GM18507 (cell line): ENCODE measurements around the gene PRDM16.

Source experiments
- DNase-seq: peaks from one replicate; pipeline ENCODE4 v3.0.0; 2011; ENCODE audit warnings: low read depth; ENCODE audit not compliant: insufficient read length; ENCODE audit errors: extremely low spot score
- FAIRE-seq: peaks from 2 replicates; lab custom pipeline; 2011; peaks lifted over from hg19 to GRCh38; lab: Jason Lieb, UNC

PRDM16 gene

GRCh38 chr1:3399732-3400131, 330.7 kb downstream of the PRDM16 start:
- FAIRE-seq: no peak

DNA sequence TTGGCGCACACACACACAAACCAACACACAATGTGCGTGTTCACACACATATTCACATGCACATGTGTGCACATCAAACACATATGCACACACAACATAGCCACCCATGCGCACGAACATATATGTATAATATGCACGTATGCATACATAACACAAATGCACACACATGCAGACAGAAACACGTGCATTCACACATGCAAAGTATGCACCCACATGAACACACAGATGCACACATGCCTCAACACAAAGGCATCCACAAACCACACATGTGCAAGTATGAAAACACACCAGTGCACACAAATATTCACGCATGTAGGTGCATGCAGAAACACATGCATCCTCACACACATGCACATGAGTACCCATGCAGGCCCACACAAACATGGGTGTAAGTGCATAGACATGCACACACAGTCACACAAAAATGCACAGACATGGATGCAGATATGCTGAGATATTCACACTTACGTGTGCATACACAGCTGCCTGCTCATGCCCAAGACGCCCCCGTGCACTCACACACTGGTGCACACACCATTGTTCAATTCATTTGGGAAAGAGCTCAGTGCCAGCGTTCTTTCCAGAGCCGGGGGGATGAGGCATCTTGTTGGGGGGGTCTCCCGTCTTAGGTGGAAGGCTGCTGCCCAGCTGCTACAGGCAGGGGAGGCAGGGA, 332.7 kb downstream of the PRDM16 start:
- no peak for FAIRE-seq
- no peak for DNase-seq

More at GRCh38 chr1:3399732-3400131, 330.7 kb downstream of the PRDM16 start:
- no peak for DNase-seq

- DNase-seq: no peak
These were observed 333.4 kb downstream of the PRDM16 start for GRCh38 chr1:3402258-3403010.

DNA sequence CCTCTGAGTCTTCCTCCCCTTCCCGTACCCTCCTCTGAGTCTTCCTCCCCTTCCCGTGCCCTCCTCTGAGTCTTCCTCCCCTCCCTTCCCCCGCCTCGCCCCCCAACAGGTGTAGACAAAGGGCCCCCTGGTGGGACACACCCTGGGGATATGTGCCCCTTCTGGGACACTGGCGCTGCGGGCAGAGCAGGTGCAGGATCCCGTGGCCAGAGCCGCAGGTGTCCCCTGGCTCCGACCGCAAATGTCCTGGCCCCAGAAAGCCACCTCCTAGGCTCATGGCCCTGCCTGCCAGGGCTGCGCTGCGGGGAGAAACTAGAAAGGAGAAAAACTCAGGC, 334.0 kb downstream of the PRDM16 start:
- FAIRE-seq: no peak

More at GRCh38 chr1:3402258-3403010, 333.4 kb downstream of the PRDM16 start:
- FAIRE-seq: no peak

DNA sequence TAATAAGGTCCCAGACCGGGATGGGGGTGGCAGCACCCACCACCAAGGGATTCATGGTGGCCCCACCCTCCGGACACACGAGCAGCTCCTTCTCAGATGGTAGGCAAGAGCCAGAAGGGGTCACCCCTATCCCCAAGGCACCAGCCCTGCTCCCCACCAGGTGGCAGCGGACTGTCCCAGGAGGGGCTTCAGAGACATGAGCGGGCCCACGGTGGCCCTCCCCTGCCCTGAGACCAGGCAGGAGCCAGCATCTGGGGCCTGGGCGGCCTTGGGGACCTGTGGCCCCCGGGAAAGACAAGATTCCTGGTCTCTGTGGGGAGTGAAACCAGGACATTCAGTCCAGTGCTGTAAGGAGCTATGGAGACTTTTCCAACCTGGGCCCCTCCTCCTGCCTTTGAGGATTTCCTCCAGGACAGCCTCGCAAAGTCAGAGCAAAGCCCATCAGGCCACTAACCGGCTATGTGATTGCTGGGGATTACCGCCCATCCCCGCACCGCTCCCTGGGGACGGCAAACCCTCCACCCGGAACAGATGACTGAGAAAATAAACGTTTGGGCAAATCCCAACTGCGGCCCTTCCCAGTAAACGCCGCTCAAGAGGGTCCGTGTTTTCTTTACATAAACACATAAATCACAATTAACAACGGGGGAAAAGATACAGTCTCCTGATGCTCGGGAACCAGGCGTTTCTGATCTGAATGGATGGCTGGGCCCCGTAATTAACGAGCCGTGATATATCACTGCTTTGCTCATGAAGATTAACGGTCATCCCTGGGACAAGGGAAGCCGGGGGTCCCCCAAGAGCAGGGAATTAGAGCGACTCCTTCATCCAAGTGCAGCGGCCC, 334.6 kb downstream of the PRDM16 start:
- FAIRE-seq (no peak), DNase-seq (no peak)

More for the DNA sequence above, 334.0 kb downstream of the PRDM16 start:
- no peak for DNase-seq

- FAIRE-seq: no peak
- DNase-seq: no peak
These were observed 335.3 kb downstream of the PRDM16 start for GRCh38 chr1:3404301-3404700.

DNA sequence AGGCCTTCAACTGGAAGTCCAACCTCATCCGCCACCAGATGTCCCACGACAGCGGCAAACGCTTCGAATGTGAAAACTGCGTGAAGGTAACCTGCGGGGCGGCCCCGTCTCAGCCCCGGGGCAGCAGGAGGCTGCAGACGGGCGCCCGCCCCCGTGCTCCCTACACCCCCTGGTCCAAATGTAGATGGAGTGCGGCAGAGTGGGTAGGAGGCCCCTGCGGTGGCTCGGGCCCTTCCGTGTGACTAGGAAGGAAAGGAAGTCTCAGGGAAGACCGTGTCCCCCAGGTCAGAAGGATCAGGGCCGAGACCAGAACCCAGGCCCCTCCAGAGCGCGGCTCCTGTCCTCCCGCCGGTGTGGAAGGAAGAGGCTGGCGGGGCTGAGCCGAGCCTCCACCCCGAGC, 335.8 kb downstream of the PRDM16 start:
- FAIRE-seq: no peak
- DNase-seq: no peak

- FAIRE-seq (no peak), DNase-seq (no peak)
These were observed 336.5 kb downstream of the PRDM16 start for GRCh38 chr1:3405491-3405890.

- FAIRE-seq: no peak
- no peak for DNase-seq
These were observed 337.2 kb downstream of the PRDM16 start for GRCh38 chr1:3405974-3406867.

- no peak for FAIRE-seq
- DNase-seq: no peak
These were observed 338.0 kb downstream of the PRDM16 start for GRCh38 chr1:3407021-3407420.

DNA sequence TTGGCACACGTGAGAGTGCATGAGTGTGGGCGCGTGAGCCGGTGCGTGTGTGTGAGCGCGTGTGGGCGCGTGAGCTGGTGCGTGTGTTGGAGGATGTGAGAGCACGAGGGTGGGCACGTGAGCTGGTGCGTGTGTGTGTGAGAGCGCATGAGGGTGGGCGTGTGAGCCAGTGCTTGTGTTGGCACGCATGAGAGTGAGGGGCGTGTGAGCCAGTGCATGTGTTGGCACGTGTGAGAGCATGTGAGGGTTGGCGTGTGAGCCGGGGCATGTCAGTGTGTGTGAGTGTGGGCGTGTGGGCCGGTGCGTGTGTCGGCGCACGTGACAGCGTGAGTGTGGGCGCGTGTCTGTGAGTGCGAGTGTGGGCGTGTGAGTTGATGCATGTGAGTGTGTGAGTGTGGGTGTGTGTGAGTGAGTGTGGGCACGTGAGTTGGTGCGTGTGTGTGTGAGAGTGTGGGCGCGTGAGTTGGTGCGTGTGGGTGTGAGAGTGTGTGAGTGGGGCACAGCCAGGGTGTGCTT, 339.8 kb downstream of the PRDM16 start:
- FAIRE-seq (no peak), DNase-seq (no peak)

DNA sequence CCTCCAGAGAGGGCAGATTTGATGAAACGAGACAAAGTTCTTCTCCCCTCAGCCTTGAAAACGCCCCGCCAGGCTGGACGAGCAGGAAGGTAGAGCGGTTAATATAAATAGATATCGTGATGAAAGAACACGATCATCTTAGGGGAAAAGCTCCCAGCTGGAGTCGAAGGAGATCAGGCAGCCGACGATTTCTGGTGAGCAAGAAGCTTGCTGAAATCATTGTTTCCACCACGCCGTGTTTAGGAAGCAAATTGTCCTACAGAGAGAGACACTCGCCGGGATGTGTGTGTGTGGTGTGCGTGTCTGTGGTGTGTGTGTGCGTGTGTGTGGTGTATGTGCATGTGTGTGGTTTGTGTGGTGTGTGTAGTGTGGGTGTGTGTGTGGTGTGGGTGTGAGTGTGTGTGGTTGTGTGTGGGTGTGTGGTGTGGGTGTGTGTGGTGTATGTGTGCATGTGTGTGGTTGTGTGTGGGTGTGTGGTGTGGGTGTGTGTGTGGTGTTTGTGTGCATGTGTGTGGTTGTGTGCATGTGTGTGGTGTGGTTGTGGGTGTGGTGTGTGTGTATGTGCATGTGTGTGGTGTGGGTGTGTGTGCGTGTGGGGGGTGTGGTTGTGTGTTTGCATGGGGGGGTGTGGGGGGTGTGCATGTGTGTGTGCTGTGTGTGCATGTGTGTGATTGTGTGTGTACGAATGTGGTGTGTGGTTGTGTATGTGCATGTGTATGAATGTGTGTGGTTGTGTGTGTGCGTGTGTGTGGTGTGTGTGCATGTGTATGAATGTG, 340.6 kb downstream of the PRDM16 start:
- no peak for FAIRE-seq
- DNase-seq: no peak

DNA sequence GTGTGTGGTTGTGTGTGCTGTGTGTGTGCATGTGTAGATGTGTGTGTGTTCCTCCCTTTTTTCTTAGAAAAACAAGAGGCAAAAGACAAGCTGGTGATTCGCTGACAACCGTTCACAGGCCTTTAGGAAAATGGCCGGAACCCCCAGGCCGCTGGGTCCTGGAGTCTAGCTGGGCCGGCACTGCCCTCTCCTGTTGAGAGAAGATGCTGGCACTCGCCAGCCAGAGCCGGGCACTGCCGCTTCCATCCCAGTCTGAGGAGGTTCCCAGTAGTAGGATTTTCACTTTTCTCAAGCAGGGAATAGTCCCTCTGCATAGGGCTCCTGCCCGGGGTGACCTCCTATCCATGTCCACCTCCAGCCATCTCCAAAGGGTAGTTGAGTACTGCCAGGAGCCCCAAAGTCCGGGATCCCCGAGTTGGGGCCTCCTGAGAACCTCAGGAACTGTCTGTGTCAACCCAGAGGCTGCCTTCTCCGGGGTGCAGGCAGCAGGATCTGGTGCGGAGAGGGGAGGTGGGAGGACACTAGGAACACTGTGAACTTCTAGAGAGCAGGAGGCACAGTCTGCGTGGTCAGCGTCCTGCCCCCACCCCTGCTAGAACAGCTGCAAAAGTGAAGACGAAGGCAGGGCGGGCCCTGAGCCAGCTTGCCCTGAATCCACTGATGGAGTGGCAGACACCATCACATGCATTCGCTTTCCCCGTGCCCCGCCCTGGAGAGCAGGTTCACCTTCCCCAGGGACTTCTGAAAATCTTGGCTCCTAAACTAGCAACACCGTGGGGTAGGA, 341.3 kb downstream of the PRDM16 start:
- no peak for FAIRE-seq
- DNase-seq: no peak

GRCh38 chr1:3411806-3412205, 342.8 kb downstream of the PRDM16 start:
- DNase-seq (no peak), FAIRE-seq (no peak)

DNA sequence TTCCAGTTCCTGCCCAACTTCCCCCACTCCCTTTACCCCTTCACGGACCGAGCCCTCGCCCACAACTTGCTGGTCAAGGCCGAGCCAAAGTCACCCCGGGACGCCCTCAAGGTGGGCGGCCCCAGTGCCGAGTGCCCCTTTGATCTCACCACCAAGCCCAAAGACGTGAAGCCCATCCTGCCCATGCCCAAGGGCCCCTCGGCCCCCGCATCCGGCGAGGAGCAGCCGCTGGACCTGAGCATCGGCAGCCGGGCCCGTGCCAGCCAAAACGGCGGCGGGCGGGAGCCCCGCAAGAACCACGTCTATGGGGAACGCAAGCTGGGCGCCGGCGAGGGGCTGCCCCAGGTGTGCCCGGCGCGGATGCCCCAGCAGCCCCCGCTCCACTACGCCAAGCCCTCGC, 343.4 kb downstream of the PRDM16 start:
- FAIRE-seq: no peak

GRCh38 chr1:3413975-3414710, 345.1 kb downstream of the PRDM16 start:
- DNase-seq (no peak), FAIRE-seq (no peak)

More for the DNA sequence above, 343.4 kb downstream of the PRDM16 start:
- DNase-seq: no peak
